GM12801 (cell line): ENCODE measurements around the gene TBC1D22B.

Experiments used
- TF ChIP-seq, protein P1 (sequence below): IDR thresholded peaks from one replicate; pipeline ENCODE4 v1.5.1; 2011; ENCODE audit warnings: control low read depth; ENCODE audit not compliant: insufficient read length; ENCODE audit errors: extremely low read depth

Gene TBC1D22B

GRCh38 chr6:37298958-37299357 is 41.4 kb downstream of the TBC1D22B start:
- TF ChIP-seq, protein P1, sequence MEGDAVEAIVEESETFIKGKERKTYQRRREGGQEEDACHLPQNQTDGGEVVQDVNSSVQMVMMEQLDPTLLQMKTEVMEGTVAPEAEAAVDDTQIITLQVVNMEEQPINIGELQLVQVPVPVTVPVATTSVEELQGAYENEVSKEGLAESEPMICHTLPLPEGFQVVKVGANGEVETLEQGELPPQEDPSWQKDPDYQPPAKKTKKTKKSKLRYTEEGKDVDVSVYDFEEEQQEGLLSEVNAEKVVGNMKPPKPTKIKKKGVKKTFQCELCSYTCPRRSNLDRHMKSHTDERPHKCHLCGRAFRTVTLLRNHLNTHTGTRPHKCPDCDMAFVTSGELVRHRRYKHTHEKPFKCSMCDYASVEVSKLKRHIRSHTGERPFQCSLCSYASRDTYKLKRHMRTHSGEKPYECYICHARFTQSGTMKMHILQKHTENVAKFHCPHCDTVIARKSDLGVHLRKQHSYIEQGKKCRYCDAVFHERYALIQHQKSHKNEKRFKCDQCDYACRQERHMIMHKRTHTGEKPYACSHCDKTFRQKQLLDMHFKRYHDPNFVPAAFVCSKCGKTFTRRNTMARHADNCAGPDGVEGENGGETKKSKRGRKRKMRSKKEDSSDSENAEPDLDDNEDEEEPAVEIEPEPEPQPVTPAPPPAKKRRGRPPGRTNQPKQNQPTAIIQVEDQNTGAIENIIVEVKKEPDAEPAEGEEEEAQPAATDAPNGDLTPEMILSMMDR: no peak

DNA sequence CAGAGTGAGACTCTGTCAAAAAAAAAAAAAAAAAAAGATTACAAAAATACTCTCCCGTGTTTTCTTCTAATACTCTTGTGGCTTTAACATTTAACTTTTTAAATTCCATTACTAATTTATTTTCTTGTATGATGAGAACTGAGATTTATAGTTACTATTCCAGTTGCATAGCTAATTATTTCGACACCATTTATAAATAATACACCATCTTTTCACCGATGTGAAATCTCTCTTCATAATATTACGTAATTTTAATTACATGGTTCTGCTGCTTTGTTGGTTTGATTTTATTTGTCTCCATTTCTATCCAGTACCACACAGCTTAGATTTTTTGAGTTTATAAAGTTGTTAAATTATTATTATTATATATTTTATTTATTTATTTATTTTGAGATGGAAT is 42.4 kb downstream of the TBC1D22B start:
- TF ChIP-seq, protein P1: no peak

DNA sequence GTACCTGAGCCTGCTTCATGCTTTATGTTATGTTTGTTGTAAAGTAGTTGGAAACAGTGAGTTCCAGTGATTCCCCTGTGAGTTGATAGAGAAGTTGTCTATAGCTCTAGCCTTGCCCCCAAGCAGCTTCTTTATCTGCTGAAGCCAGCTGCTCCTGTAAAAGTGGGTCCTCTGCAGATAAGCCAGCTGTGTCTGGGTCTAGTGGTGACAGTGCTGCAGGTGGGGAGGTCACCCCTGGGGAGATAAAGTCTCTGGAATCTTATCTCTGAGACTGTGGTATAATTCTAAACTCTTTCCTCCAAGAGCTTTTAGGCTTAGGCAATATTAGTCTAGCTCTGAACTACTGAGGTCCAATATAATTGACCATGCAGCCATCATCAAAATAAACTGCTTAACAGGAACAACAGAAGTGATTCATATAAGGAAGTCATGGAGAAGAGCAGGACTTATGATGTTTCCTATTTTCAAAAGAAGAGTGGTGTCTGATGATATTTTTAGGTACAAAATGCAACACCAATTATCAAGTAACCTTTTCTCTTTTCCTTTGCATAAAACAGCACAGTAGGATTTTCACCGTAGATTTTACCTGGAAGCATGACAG is 44.6 kb downstream of the TBC1D22B start:
- TF ChIP-seq, protein P1: no peak

GRCh38 chr6:37303091-37303660 is 45.6 kb downstream of the TBC1D22B start:
- TF ChIP-seq, protein P1: no peak

DNA sequence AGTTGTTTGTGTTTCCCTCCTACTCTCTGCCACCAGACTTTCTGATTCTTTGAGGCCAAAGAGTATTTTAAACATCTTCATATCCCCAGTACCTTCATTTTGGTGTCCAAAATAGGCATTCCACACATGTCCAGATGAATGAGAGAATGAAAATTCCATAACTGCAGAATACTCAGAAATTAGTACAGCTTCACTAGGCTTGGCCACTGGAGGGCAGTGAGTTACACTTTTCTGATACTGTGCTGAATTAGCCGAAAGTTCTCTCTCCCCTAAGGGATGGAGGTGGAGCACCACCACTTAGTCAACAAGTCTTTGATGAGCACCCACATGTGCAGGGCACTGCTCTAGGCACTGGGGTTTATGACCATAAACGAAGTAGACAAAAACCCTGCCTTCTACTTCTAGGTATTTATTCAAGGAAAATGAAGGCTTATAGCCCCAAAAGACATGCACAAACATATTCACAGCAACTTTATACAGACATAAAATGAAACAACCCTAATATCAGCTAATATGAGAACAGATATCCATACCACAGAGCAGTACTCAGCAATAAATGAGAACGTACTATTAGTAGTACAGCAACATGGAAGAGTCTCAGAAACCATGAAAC is 46.4 kb downstream of the TBC1D22B start:
- TF ChIP-seq, protein P1: no peak

- TF ChIP-seq, protein P1: no peak
These were observed 47.2 kb downstream of the TBC1D22B start for GRCh38 chr6:37304766-37305165.

DNA sequence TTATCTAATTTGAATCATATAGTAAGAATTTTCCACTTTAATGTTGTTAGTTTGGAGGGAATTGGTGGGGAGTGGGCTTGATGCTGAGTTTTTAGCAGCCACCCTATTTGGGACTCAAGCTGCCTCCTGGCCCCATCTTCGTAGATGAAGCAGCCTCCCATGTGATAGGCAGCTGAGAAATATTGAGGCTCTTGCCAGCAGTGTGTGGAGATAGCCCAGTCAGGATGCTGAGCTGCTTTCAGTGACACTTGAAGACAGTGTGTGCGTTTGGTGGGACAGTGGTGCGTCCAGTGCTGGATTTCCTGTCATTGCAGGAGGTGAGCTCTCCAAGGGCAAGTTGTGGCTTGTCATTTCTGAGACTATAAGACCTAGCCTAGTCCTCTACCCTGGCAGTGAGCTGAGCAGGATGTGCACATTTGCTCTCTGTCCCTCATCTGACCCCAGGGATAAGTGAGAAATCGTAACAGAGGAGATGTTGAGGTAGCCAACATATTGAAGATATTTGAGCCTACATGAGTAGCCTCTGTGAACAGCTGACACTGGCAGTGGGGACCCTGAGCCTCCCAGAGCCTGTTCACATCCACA is 48.4 kb downstream of the TBC1D22B start:
- TF ChIP-seq, protein P1: no peak
